IMR-90 (cell line): ENCODE measurements around the gene VDR. TPM values are rescaled to one million over a fixed set of nuclear protein-coding genes. Genes with fewer than 3 reads are reported as not detected.

Experiments
- ATAC-seq: fragments of 200-7000 bp; cut with Tn5 transposase; 2 replicates; pipeline ENCODE4 v1.9.1; 2020; ENCODE audit warnings: low read depth, mild to moderate bottlenecking, moderate library complexity
- BruUV-seq: library from RNA; stranded (reverse); fragments of 400-500 nt; replicated peaks from 2 replicates; lab custom pipeline; 2021; lab: Mats Ljungman, UMichigan
- CTCF ChIA-PET: fragments of 300-600 bp; formaldehyde crosslinking; extraction: SDS; loops from one replicate; lab custom pipeline; 2021; ENCODE audit warnings: antibody characterized with exemption; lab: Yijun Ruan, JAX
- POLR2A ChIA-PET: fragments of 300-600 bp; sonication (Branson Sonifier 250); formaldehyde crosslinking; loops from one replicate; lab custom pipeline; 2022; ENCODE audit warnings: antibody characterized with exemption; ENCODE audit not compliant: unreplicated experiment; lab: Charles Lee
- DNase-seq: peaks from one replicate; pipeline ENCODE4 v3.0.0; 2013
- H2AFZ ChIP-seq: replicated peaks from 2 replicates; pipeline ENCODE3; 2013; ENCODE audit warnings: low read length, mild to moderate bottlenecking; ENCODE audit not compliant: poor library complexity
- H2AK5ac ChIP-seq: 2 replicates; pipeline ENCODE4 v1.6.1; 2013; ENCODE audit warnings: low read depth, low read length, inconsistent platforms
- H2AK9ac ChIP-seq: replicated peaks from 2 replicates; pipeline ENCODE3; 2013; ENCODE audit warnings: mild to moderate bottlenecking, low read depth, low read length, moderate library complexity; ENCODE audit not compliant: poor library complexity
- H2BK120ac ChIP-seq: 2 replicates; pipeline ENCODE4 v1.6.1; 2013; ENCODE audit warnings: low read depth, low read length, inconsistent platforms
- H2BK15ac ChIP-seq: 3 replicates; pipeline ENCODE4 v1.6.1; 2013; ENCODE audit warnings: low read depth, low read length, inconsistent platforms
- H2BK20ac ChIP-seq: 2 replicates; pipeline ENCODE4 v1.6.1; 2013; ENCODE audit warnings: low read depth, mild to moderate bottlenecking, inconsistent platforms, low read length, moderate library complexity
- H2BK5ac ChIP-seq: 2 replicates; pipeline ENCODE4 v1.6.1; 2013; ENCODE audit warnings: mild to moderate bottlenecking, low read depth, low read length, inconsistent platforms; ENCODE audit not compliant: poor library complexity, severe bottlenecking
- H3K14ac ChIP-seq: replicated peaks from 2 replicates; pipeline ENCODE4 v1.6.1; 2013; ENCODE audit warnings: low read depth, low read length, inconsistent platforms
- H3K18ac ChIP-seq: 2 replicates; pipeline ENCODE4 v1.6.1; 2013; ENCODE audit warnings: low read depth, low read length, control low read depth
- H3K23ac ChIP-seq: 2 replicates; pipeline ENCODE4 v1.6.1; 2013; ENCODE audit warnings: low read depth, low read length, inconsistent platforms
- H3K27ac ChIP-seq: 2 replicates; pipeline ENCODE4 v1.5.1; 2013; ENCODE audit warnings: mild to moderate bottlenecking, control low read depth, low read length; ENCODE audit not compliant: insufficient read depth
- H3K27me3 ChIP-seq: 2 replicates; pipeline ENCODE4 v1.6.1; 2013; ENCODE audit warnings: low read length; ENCODE audit not compliant: control insufficient read depth, insufficient read depth
- H3K36me3 ChIP-seq: 2 replicates; pipeline ENCODE4 v1.6.1; 2013; ENCODE audit warnings: low read length, mixed read lengths; ENCODE audit not compliant: control insufficient read depth, insufficient read depth
- H3K4ac ChIP-seq: 2 replicates; pipeline ENCODE4 v1.6.1; 2013; ENCODE audit warnings: low read depth, low read length, inconsistent platforms
- H3K4me1 ChIP-seq: 2 replicates; pipeline ENCODE4 v1.6.1; 2013; ENCODE audit warnings: low read length, mixed read lengths; ENCODE audit not compliant: control insufficient read depth, insufficient read depth
- H3K4me2 ChIP-seq: 2 replicates; pipeline ENCODE4 v1.6.1; 2013; ENCODE audit warnings: low read depth, mild to moderate bottlenecking, control low read depth, low read length, moderate library complexity
- H3K4me3 ChIP-seq: 2 replicates; pipeline ENCODE4 v1.5.1; 2013; ENCODE audit warnings: low read depth, mild to moderate bottlenecking, control low read depth, low read length, moderate library complexity; ENCODE audit not compliant: insufficient read depth
- H3K56ac ChIP-seq: 2 replicates; pipeline ENCODE4 v1.6.1; 2013; ENCODE audit warnings: low read length, inconsistent platforms; ENCODE audit not compliant: insufficient read depth; ENCODE audit errors: extremely low read depth
- H3K79me1 ChIP-seq, 2 experiments: 2 replicates each; pipeline ENCODE4 v1.6.1; 2013; ENCODE audit warnings: low read length in 2 of 2, inconsistent platforms in 1 of 2, low read depth in 1 of 2
- H3K9ac ChIP-seq: 2 replicates; pipeline ENCODE4 v1.6.1; 2013; ENCODE audit warnings: low read depth, low read length, control low read depth
- H3K9me1 ChIP-seq: 2 replicates; pipeline ENCODE4 v1.6.1; 2013; ENCODE audit warnings: low read length, inconsistent platforms; ENCODE audit not compliant: insufficient read depth
- H3K9me3 ChIP-seq: 2 replicates; pipeline ENCODE4 v1.6.1; 2013; ENCODE audit warnings: low read length; ENCODE audit not compliant: control insufficient read depth, insufficient read depth
- H4K20me1 ChIP-seq: 2 replicates; pipeline ENCODE4 v1.6.1; 2013; ENCODE audit warnings: low read length, inconsistent platforms; ENCODE audit not compliant: insufficient read depth
- H4K5ac ChIP-seq: 2 replicates; pipeline ENCODE4 v1.6.1; 2013; ENCODE audit warnings: mild to moderate bottlenecking, low read depth, low read length, control low read depth
- H4K8ac ChIP-seq, 2 experiments: 2 replicates each; pipeline ENCODE4 v1.6.1; 2013; ENCODE audit warnings: low read depth in 2 of 2, low read length in 2 of 2, control low read depth in 1 of 2, inconsistent platforms in 1 of 2
- H4K91ac ChIP-seq: 2 replicates; pipeline ENCODE4 v1.6.1; 2013; ENCODE audit warnings: low read depth, low read length, inconsistent platforms; ENCODE audit not compliant: insufficient read depth
- ELK1 ChIP-seq: fragments of 150-350 bp; IDR thresholded peaks from 2 replicates; pipeline ENCODE4 v1.6.1; 2016; ENCODE audit warnings: low read depth, mild to moderate bottlenecking, low read length, moderate library complexity, borderline replicate concordance
- MAFK ChIP-seq: IDR thresholded peaks from 2 replicates; pipeline ENCODE4 v1.6.1; 2012; ENCODE audit warnings: low read depth, low read length, improper control_type of control experiment
- MXI1 ChIP-seq: IDR thresholded peaks from 2 replicates; pipeline ENCODE4 v1.6.1; 2012; ENCODE audit warnings: low read depth, mild to moderate bottlenecking, low read length, moderate library complexity, borderline replicate concordance
- WGBS, 2 experiments: methylation state at CpG; one replicate each; pipeline versions ENCODE4 v1.1.5 to v1.1.7; 2013; ENCODE audit warnings: missing lambda C conversion rate in 2 of 2; ENCODE audit not compliant: insufficient read length in 1 of 2; ENCODE audit errors: extremely low coverage in 2 of 2; 5-methylcytosine and 5-hydroxymethylcytosine counted together
- dilution Hi-C: fragments of 300-500 bp; cut with HindIII; formaldehyde crosslinking; loops from one replicate; pipeline ENCODE4 v1.14.3; 2018; ENCODE audit warnings: low sequenced_read_pairs; ENCODE audit not compliant: unreplicated experiment
- in situ Hi-C: fragments of 300-500 bp; cut with MboI; formaldehyde crosslinking; loops from 3 replicates; pipeline ENCODE4 v1.14.3; 2019; ENCODE audit warnings: low sequenced_read_pairs, inconsistent platforms, mixed read lengths
- intact Hi-C: fragments of 100-400 bp; cut with micrococcal nuclease; formaldehyde crosslinking; loops from 2 replicates; pipeline ENCODE4 v1.10.0; 2022
- polyA plus RNA-seq, 3 experiments: library from polyadenylated mRNA; depleted of rRNA; stranded (reverse); fragments of >200 nt; gene quantifications; 2 replicates each; pipeline ENCODE4 v1.2.3, GENCODE V29; 2012; ENCODE audit warnings: low replicate concordance in 1 of 3
- total RNA-seq: library from RNA; depleted of rRNA; stranded (reverse); fragments of >200 nt; gene quantifications from 2 replicates; pipeline ENCODE4 v1.2.3, GENCODE V29; 2012

VDR gene
- total and polyA plus RNA-seq, 2 of the 4 experiments (the other 2 are of a cell fraction) = 5.4 to 8.5 TPM

- Histone ChIP-seq H3K9me3 (no peaks in the 10 kb centered on the region), H3K27ac (no peak overlapping the region), H2BK15ac (no peak overlapping the region), H3K4me3 (no peak overlapping the region), H3K36me3 (peaks cover 5% of the 10 kb centered on the region), H4K91ac (no peak overlapping the region), H3K56ac (no peak overlapping the region), H4K20me1 (no peaks in the 10 kb centered on the region), H3K4ac (no peak overlapping the region), H3K4me1 (no peaks in the 10 kb centered on the region), H3K79me1 (no peaks in the 10 kb centered on the region), H2AFZ (no peak overlapping the region), H3K18ac (no peak overlapping the region), H2BK20ac (no peak overlapping the region), H3K4me2 (no peak overlapping the region), H2BK120ac (no peak overlapping the region), H2AK5ac (no peak overlapping the region), H3K27me3 (no peaks in the 10 kb centered on the region), H2AK9ac (no peak overlapping the region), H4K8ac (no peak overlapping the region), H3K14ac (no peak overlapping the region), H3K9ac (no peak overlapping the region), H4K5ac (no peak overlapping the region), H3K23ac (no peak overlapping the region), H2BK5ac (no peak overlapping the region), H3K9me1 (no peaks in the 10 kb centered on the region; the same call in 1 of the 2 replicates)
- BruUV-seq = no TSS peak
- TF ChIP-seq MXI1 (no peak), MAFK (no peak), ELK1 (no peak)
- ChIA-PET POLR2A (no interaction called here), CTCF (no interaction called here)
- dilution Hi-C loops (no loop called here), in situ Hi-C loops (no loop called here), intact Hi-C loops (no loop called here)
- ATAC-seq (no peak), DNase-seq (no peak)
- 90% methylated on average over 4 of the region's 7 CpGs; no CpG with 5 or more reads in 1 of the 2 experiments for WGBS, 2 experiments
These were observed 44.4 kb downstream of the VDR start for GRCh38 chr12:47860279-47860841.
